ENCODE results near the gene PRSS48. TPM values are rescaled to one million over a fixed set of nuclear protein-coding genes. Genes with fewer than 3 reads are reported as not detected.
"Not testable (repeated sequence)": the region's sequence is repeated elsewhere in the genome, so short reads cannot be mapped to it uniquely, and the experiment has no call there.

PRSS48 gene
- total RNA-seq, 2 donors from 2014 or later, result not detected

DNA sequence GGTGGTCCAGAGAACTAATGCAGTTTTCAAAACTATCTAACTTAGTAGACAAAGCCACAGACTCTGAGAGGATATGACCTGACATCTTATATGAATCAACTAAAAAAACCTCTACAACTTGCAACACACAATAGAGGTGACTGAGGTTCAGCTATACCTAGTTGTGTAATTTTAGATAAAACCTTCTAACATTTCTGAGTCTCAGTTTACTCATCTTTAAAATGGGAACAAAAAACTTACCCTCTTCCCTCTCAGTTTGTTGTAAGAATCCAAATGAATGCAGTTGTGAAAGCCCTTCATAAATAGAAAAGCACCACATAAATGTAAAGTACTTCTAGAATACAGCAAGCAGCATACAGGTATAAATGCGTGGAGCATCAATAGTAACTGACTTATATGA, 42.5 kb downstream of the PRSS48 start:
- H3K27me3 ChIP-seq, result no peaks in the 10 kb centered on the region
- peaks cover 12% of the 10 kb centered on the region for H3K4me1 ChIP-seq
- no peak overlapping the region for H3K9ac ChIP-seq (ENCODE audit: low read depth in 2 of 2, low read length in 2 of 2)
- intact Hi-C loops (cut with DNase I), result no loop called here
- no peak overlapping the region for H3K4me3 ChIP-seq
- no peak for DNase-seq
- H3K9me3 ChIP-seq, result no peaks in the 10 kb centered on the region
- H3K36me3 ChIP-seq, result no peaks in the 10 kb centered on the region
- TF ChIP-seq, protein P1, sequence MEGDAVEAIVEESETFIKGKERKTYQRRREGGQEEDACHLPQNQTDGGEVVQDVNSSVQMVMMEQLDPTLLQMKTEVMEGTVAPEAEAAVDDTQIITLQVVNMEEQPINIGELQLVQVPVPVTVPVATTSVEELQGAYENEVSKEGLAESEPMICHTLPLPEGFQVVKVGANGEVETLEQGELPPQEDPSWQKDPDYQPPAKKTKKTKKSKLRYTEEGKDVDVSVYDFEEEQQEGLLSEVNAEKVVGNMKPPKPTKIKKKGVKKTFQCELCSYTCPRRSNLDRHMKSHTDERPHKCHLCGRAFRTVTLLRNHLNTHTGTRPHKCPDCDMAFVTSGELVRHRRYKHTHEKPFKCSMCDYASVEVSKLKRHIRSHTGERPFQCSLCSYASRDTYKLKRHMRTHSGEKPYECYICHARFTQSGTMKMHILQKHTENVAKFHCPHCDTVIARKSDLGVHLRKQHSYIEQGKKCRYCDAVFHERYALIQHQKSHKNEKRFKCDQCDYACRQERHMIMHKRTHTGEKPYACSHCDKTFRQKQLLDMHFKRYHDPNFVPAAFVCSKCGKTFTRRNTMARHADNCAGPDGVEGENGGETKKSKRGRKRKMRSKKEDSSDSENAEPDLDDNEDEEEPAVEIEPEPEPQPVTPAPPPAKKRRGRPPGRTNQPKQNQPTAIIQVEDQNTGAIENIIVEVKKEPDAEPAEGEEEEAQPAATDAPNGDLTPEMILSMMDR (IDR thresholded peaks at IDR 0.05), result no peak
- H3K27ac ChIP-seq, result no peak overlapping the region

GRCh38 chr4:151321586-151321985, 44.6 kb downstream of the PRSS48 start:
- no peak for DNase-seq
- Histone ChIP-seq H3K27me3 (no peaks in the 10 kb centered on the region), H3K4me3 (no peak overlapping the region), H3K9ac (ENCODE audit: low read depth in 2 of 2, low read length in 2 of 2) (peak overlapping the region in 1 of 2 donors; percentile 41), H3K4me1 (peaks cover 10% of the 10 kb centered on the region), H3K27ac (no peak overlapping the region), H3K9me3 (no peaks in the 10 kb centered on the region), H3K36me3 (no peaks in the 10 kb centered on the region)
- intact Hi-C loops (cut with DNase I), result no loop called here
- TF ChIP-seq, protein P1 (IDR thresholded peaks at IDR 0.05), result no peak

DNA sequence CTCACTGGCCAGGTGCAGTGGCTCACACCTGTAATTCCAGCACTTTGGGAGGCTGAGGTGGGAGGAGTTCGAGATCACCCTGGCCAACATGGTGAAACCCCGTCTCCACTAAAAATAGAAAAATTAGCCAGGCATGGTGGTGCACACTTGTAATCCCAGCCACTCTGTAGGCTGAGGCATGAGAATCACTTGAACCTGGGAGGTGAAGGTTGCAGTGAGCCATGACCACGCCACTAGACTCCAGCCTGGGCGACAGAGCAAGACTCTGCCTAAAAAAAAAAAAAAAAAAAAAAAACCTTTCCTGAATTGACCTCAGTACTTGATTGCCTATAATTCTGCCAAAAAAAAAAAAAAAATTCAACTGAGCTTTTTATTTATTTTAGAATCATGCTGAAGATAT, 45.2 kb downstream of the PRSS48 start:
- peak overlapping the region in 1 of 2 donors; percentile 41 for H3K9ac ChIP-seq (ENCODE audit: low read depth in 2 of 2, low read length in 2 of 2)
- H3K27ac ChIP-seq; H3K36me3 ChIP-seq; intact Hi-C loops (cut with DNase I); H3K4me1 ChIP-seq; H3K27me3 ChIP-seq; DNase-seq; H3K4me3 ChIP-seq; H3K9me3 ChIP-seq: not testable (repeated sequence)

DNA sequence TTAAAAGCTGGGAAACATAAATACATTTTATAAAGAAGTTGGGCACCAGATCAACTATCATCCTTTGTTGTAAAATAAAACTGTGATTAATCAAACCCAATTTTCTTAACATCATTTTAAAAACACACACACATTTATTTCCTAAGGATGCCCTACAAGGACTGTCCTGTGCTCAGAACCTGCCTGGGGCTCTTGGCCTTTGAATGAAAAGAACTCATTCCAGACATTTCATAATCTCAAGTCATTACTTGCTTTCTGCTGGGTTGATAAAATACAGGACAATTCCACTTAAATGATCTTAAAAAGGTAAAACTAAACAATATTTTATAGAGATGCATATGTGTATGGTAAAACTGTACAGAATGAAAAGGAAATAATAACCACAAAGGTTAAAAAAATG, 45.6 kb downstream of the PRSS48 start:
- Histone ChIP-seq H3K4me1 (peaks cover 7% of the 10 kb centered on the region), H3K9ac (ENCODE audit: low read depth in 2 of 2, low read length in 2 of 2) (peak overlapping the region in 1 of 2 donors; percentile 41)

GRCh38 chr4:151323667-151324066, 46.7 kb downstream of the PRSS48 start:
- Histone ChIP-seq H3K9ac (ENCODE audit: low read depth in 2 of 2, low read length in 2 of 2) (peak overlapping the region in 1 of 2 donors; percentile 86), H3K4me3 (peak overlapping the region; percentile 64), H3K9me3 (no peaks in the 10 kb centered on the region), H3K27ac (peak overlapping the region; percentile 97), H3K36me3 (no peaks in the 10 kb centered on the region), H3K4me1 (peaks cover 7% of the 10 kb centered on the region), H3K27me3 (no peaks in the 10 kb centered on the region)
- TF ChIP-seq, protein P1 (IDR thresholded peaks at IDR 0.05), result no peak
- no peak for DNase-seq
- intact Hi-C loops (cut with DNase I), result no loop called here

More for the DNA sequence above, 45.6 kb downstream of the PRSS48 start:
- no peaks in the 10 kb centered on the region for H3K36me3 ChIP-seq
- no peak for DNase-seq
- no peaks in the 10 kb centered on the region for H3K27me3 ChIP-seq
- no peak overlapping the region for H3K4me3 ChIP-seq
- TF ChIP-seq, protein P1 (IDR thresholded peaks at IDR 0.05), result no peak
- intact Hi-C loops (cut with DNase I), result no loop called here
- no peaks in the 10 kb centered on the region for H3K9me3 ChIP-seq
- H3K27ac ChIP-seq, result peak overlapping the region; percentile 97

GRCh38 chr4:151324124-151324751, 47.3 kb downstream of the PRSS48 start:
- H3K27me3 ChIP-seq, result no peaks in the 10 kb centered on the region
- DNase-seq, result peak; percentile 82
- intact Hi-C loops (cut with DNase I), result no loop called here
- peak overlapping the region; percentile 64 for H3K4me3 ChIP-seq
- H3K4me1 ChIP-seq, result peaks cover 7% of the 10 kb centered on the region
- TF ChIP-seq, protein P1 (IDR thresholded peaks at IDR 0.05), result no peak
- H3K36me3 ChIP-seq, result no peaks in the 10 kb centered on the region
- H3K9ac ChIP-seq (ENCODE audit: low read depth in 2 of 2, low read length in 2 of 2), result peak overlapping the region in 1 of 2 donors; percentile 86
- no peaks in the 10 kb centered on the region for H3K9me3 ChIP-seq
- peak overlapping the region; percentile 97 for H3K27ac ChIP-seq
